ENCODE measurements around the gene C2orf92. TPM values are rescaled to one million over a fixed set of nuclear protein-coding genes. Genes with fewer than 3 reads are reported as not detected.

The C2orf92 gene
- polyA plus RNA-seq, 2 of the 4 experiments (the other 2 are of a cell fraction) = 1.1 to 2.7 TPM

DNA sequence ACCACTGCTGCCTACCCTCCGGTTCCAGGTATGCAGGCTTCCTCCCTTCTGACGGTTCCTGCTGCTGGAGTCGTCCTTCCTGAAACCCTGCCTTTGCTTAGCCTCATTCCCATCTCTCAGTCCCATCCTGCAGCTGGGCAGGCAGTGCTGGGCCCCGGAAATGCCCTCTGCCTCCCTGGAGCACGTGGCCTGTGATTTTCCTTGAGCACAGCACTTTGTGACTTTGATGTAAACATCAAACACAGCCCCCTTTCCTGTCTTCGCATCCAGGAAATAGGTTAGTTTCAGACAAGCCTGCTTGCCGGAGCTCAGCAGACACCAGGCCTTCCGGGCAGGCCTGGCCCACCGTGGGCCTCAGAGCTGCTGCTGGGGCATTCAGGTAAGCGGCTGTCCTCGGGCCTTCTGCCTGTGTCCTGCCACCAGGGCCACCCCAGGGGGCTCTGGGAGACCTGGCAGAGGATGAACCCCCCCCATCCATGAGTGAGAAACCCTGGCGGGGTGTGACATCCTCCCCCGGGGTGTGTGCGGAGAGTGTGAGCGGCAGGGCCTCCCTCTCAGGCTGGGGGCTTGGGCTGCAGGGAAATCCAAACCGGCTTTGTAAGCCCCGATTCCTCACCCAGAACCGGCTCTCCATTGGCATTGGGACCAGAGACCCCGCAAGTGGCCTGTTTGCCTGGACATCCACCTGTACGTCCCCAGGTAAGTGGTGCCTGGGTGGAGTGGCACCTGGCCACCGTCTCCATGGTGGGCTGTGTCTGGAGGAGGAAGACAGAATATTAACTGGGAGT is 44.0 kb downstream of the C2orf92 start, which contains the start of gene ZAP70:
ZAP70 (plus strand) TSS at position 281 of the 788 bp plus-strand sequence. CDS start 10,461 bp downstream, outside the sequence.
- POLR2A ChIA-PET = no interaction called here
- ATAC-seq (no peak), FAIRE-seq (no peak), DNase-seq (ENCODE audit: low read depth in 1 of 2, low spot score in 1 of 2) (no peak)
- no peak within 1 kb of the TSS for H3K4me2 ChIP-seq
- no peak within 1 kb of the TSS for H3K27ac ChIP-seq
- CTCF ChIA-PET = interaction anchor here (1.0 to 10.0 kb wide), 2 partner anchors 15 to 122 kb away, joined by 3 to 106 read pairs; no protein-coding TSS in a partner anchor
- 83% methylated on average over 13 of the region's 21 CpGs for WGBS (ENCODE audit: missing lambda C conversion rate)
- TF ChIP-seq FOSB (CRISPR knock-in tag; IDR thresholded peaks at IDR 0.05) (no peak), MAFK (IDR thresholded peaks at IDR 0.05; ENCODE audit: partially characterized antibody) (no peak), BHLHE40 (IDR thresholded peaks at IDR 0.05; ENCODE audit: low read depth, low read length) (no peak), SREBF2 (IDR thresholded peaks at IDR 0.05) (no peak), MYC (IDR thresholded peaks at IDR 0.05; ENCODE audit: borderline replicate concordance, low read length) (no peak), EHMT2 (IDR thresholded peaks at IDR 0.05; ENCODE audit: low read depth) (no peak), POLR2A (IDR thresholded peaks at IDR 0.05; ENCODE audit: low read length) (no peak), PBX3 (IDR thresholded peaks at IDR 0.05) (no peak), JUN (IDR thresholded peaks at IDR 0.05) (no peak), POLR2AphosphoS2 (conservative IDR thresholded peaks at IDR 0.05; ENCODE audit: low read length) (no peak), EP300 (IDR thresholded peaks at IDR 0.05) (no peak)
- TF ChIP-seq, protein P1, sequence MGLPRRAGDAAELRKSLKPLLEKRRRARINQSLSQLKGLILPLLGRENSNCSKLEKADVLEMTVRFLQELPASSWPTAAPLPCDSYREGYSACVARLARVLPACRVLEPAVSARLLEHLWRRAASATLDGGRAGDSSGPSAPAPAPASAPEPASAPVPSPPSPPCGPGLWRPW (IDR thresholded peaks at IDR 0.05) = no peak
- TF ChIP-seq, protein P2, sequence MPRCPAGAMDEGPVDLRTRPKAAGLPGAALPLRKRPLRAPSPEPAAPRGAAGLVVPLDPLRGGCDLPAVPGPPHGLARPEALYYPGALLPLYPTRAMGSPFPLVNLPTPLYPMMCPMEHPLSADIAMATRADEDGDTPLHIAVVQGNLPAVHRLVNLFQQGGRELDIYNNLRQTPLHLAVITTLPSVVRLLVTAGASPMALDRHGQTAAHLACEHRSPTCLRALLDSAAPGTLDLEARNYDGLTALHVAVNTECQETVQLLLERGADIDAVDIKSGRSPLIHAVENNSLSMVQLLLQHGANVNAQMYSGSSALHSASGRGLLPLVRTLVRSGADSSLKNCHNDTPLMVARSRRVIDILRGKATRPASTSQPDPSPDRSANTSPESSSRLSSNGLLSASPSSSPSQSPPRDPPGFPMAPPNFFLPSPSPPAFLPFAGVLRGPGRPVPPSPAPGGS (IDR thresholded peaks at IDR 0.05) = no peak
- no peaks in the 10 kb centered on the region for H3K4me1 ChIP-seq
- H3K9me3 ChIP-seq = no peaks in the 10 kb centered on the region
- H3K4me3 ChIP-seq = no peak within 1 kb of the TSS

DNA sequence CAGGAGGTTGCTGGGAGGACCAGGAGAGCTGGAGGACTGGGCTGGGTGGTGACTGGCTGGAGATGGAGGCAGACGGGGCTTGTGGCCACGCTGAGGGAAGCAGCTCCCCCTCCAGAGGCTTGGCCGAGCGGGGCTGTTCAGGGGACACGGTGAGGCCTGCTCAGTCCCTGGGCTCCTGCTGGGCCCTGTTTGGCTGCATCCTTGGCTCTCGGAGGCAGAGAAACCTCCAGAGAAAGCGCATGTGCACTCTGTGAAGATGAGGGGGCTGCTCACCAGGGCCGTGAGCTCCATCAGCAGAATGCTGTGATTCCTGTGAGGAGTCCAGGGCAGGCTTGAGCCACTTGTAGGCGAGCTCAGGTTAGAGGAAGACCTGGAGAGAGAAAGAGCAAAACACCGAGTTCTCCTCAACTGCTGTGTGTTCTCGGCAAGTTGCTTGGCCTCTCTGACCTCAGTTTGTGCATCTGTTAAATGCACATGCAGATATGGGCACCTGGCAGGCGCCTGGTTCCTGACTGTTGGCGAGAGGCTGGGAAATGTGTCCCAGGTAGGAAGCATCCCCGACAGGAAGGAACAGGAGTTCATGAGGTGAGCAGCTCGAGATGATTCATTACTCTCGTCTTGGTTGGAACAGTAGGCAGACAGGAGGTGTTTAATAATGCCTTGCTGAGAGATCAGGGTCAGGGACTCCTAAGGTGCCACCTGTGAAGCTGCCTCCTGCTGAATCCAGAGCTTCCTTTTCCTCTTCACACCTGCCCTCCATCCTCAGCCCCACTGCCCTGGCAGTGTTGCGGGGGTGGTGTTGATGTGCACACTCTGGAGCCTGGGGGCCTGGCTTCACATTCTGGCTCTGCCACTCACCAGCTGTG is 44.8 kb downstream of the C2orf92 start:
- 73% methylated on average over 15 of the region's 17 CpGs for WGBS (ENCODE audit: missing lambda C conversion rate)
- no peak for DNase-seq (ENCODE audit: low read depth in 1 of 2, low spot score in 1 of 2)

GRCh38 chr2:97714950-97715652 is 45.6 kb downstream of the C2orf92 start:
- WGBS (ENCODE audit: missing lambda C conversion rate) = 70% methylated on average over 13 of the region's 13 CpGs
- Histone ChIP-seq H3K4me2 (no peak overlapping the region), H3K27ac (no peak overlapping the region), H3K4me1 (no peaks in the 10 kb centered on the region), H3K4me3 (no peak overlapping the region), H3K9me3 (no peaks in the 10 kb centered on the region)
- POLR2A ChIA-PET = no interaction called here
- ATAC-seq = no peak
- FAIRE-seq = no peak
- CTCF ChIA-PET = interaction anchor here (0.7 to 10.0 kb wide), 3 partner anchors 17 to 670 kb away, joined by 4 to 106 read pairs (median 4); no protein-coding TSS in a partner anchor
- no peak for DNase-seq (ENCODE audit: low read depth in 1 of 2, low spot score in 1 of 2)
- no peak for TF ChIP-seq CHD4 (IDR thresholded peaks at IDR 0.05; ENCODE audit: borderline replicate concordance)
- TF ChIP-seq ZFP36 (IDR thresholded peaks at IDR 0.05; ENCODE audit: borderline replicate concordance, partially characterized antibody) = no peak
- no peak for TF ChIP-seq NFE2L2 (conservative IDR thresholded peaks at IDR 0.05; ENCODE audit: low read length)
- no peak for TF ChIP-seq EHF (CRISPR knock-in tag; IDR thresholded peaks at IDR 0.05)
- no peak for TF ChIP-seq PBX3 (IDR thresholded peaks at IDR 0.05)
- TF ChIP-seq, protein P1 (IDR thresholded peaks at IDR 0.05) = no peak
- TF ChIP-seq SMC3 (IDR thresholded peaks at IDR 0.05) = no peak
- no peak for TF ChIP-seq HOXA7 (CRISPR knock-in tag; IDR thresholded peaks at IDR 0.05)
- TF ChIP-seq JUNB (IDR thresholded peaks at IDR 0.05) = no peak
- no peak for TF ChIP-seq ZNF302 (CRISPR knock-in tag; IDR thresholded peaks at IDR 0.05)
- TF ChIP-seq, protein P3, sequence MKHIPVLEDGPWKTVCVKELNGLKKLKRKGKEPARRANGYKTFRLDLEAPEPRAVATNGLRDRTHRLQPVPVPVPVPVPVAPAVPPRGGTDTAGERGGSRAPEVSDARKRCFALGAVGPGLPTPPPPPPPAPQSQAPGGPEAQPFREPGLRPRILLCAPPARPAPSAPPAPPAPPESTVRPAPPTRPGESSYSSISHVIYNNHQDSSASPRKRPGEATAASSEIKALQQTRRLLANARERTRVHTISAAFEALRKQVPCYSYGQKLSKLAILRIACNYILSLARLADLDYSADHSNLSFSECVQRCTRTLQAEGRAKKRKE (CRISPR knock-in tag; IDR thresholded peaks at IDR 0.05; ENCODE audit: low read depth) = no peak
- no peak for TF ChIP-seq GATA3 (IDR thresholded peaks at IDR 0.05; ENCODE audit: borderline replicate concordance)

More for the DNA sequence above, 44.8 kb downstream of the C2orf92 start:
- no peak for ATAC-seq
- H3K4me2 ChIP-seq = no peak overlapping the region
- no peaks in the 10 kb centered on the region for H3K9me3 ChIP-seq
- CTCF ChIA-PET = interaction anchor here (0.7 to 10.0 kb wide), 4 partner anchors 16 to 671 kb away, joined by 3 to 106 read pairs (median 4); no protein-coding TSS in a partner anchor
- no peak for FAIRE-seq
- H3K4me1 ChIP-seq = no peaks in the 10 kb centered on the region
- H3K27ac ChIP-seq = no peak overlapping the region
- TF ChIP-seq ZFP36 (IDR thresholded peaks at IDR 0.05; ENCODE audit: borderline replicate concordance, partially characterized antibody) = peak; percentile 17
- no peak for TF ChIP-seq FOSL2 (IDR thresholded peaks at IDR 0.05)
- no peak for TF ChIP-seq FOSL2 (CRISPR knock-in tag; IDR thresholded peaks at IDR 0.05)
- no peak for TF ChIP-seq MAX (IDR thresholded peaks at IDR 0.05)
- POLR2A ChIA-PET = no interaction called here
- H3K4me3 ChIP-seq = no peak overlapping the region
